CD14-positive monocyte (primary cell): ENCODE results near the gene HAGHL. TPM values are rescaled to one million over a fixed set of nuclear protein-coding genes. Genes with fewer than 3 reads are reported as not detected.

Source experiments
- DNase-seq, 3 donors: peaks; one replicate each; pipeline ENCODE4 v3.0.0-alpha.2; 2011 to 2022
- H2AFZ ChIP-seq: 2 replicates; pipeline ENCODE4 v1.6.0; 2012; ENCODE audit warnings: mild to moderate bottlenecking, low read depth, low read length, inconsistent platforms; ENCODE audit not compliant: insufficient read depth, poor library complexity, severe bottlenecking
- H3K27ac ChIP-seq, 2 donors: 1 replicate in 1 of 2; 2 replicates in 1 of 2; pipeline ENCODE4 v1.5.1; 2012 to 2013; ENCODE audit warnings: low read length in 2 of 2, control low read depth in 1 of 2, inconsistent platforms in 1 of 2, low read depth in 1 of 2, mild to moderate bottlenecking in 1 of 2
- H3K27me3 ChIP-seq, 2 donors: one replicate each; pipeline versions ENCODE4 v1.6.0 to v1.6.1; 2011 to 2013; ENCODE audit warnings: low read length in 2 of 2; ENCODE audit not compliant: control insufficient read depth in 2 of 2, insufficient read depth in 2 of 2
- H3K36me3 ChIP-seq, 2 donors: replicated peaks in 1 of 2; 1 replicate in 1 of 2; 2 replicates in 1 of 2; pipeline versions ENCODE4 v1.5.1 to v1.6.1; 2012 to 2013; ENCODE audit warnings: low read length in 2 of 2, control low read depth in 1 of 2, inconsistent platforms in 1 of 2, mild to moderate bottlenecking in 1 of 2; ENCODE audit not compliant: insufficient read depth in 2 of 2, control insufficient read depth in 1 of 2
- H3K4me1 ChIP-seq, 2 donors: 1 replicate in 1 of 2; 2 replicates in 1 of 2; pipeline versions ENCODE4 v1.5.1 to v1.6.1; 2012 to 2013; ENCODE audit warnings: low read length in 2 of 2, control low read depth in 1 of 2, inconsistent platforms in 1 of 2, mild to moderate bottlenecking in 1 of 2, moderate library complexity in 1 of 2; ENCODE audit not compliant: insufficient read depth in 2 of 2, control insufficient read depth in 1 of 2
- H3K4me2 ChIP-seq: replicated peaks from 2 replicates; pipeline ENCODE3; 2012; ENCODE audit warnings: low read length, moderate library complexity, mild to moderate bottlenecking; ENCODE audit not compliant: poor library complexity, severe bottlenecking; ENCODE audit errors: extremely low read depth
- H3K4me3 ChIP-seq, 3 experiments: fragments of 200-600 bp in 1 of 3; sonication (generic) in 1 of 3; replicated peaks in 1 of 3; 1 replicate in 2 of 3; 2 replicates in 1 of 3; pipeline ENCODE4 v1.5.1; 2011 to 2013; ENCODE audit warnings: low read length in 3 of 3, mild to moderate bottlenecking in 3 of 3, control low read depth in 2 of 3, low read depth in 2 of 3, inconsistent platforms in 1 of 3, moderate library complexity in 1 of 3
- H3K79me2 ChIP-seq: 2 replicates; pipeline ENCODE4 v1.6.0; 2012; ENCODE audit warnings: mild to moderate bottlenecking, control low read depth, inconsistent platforms, low read length, moderate library complexity; ENCODE audit not compliant: insufficient read depth
- H3K9ac ChIP-seq: 2 replicates; pipeline ENCODE4 v1.6.0; 2017; ENCODE audit warnings: low read length, mild to moderate bottlenecking; ENCODE audit not compliant: insufficient read depth, poor library complexity, severe bottlenecking
- H3K9me3 ChIP-seq, 2 donors: replicated peaks in 1 of 2; 1 replicate in 1 of 2; 2 replicates in 1 of 2; pipeline versions ENCODE4 v1.5.1 to v1.6.1; 2012 to 2013; ENCODE audit warnings: low read length in 2 of 2, control low read depth in 1 of 2; ENCODE audit not compliant: control insufficient read depth in 1 of 2, insufficient read depth in 1 of 2
- H4K20me1 ChIP-seq: 2 replicates; pipeline ENCODE4 v1.6.0; 2012; ENCODE audit warnings: mild to moderate bottlenecking, low read length, control low read depth, moderate library complexity; ENCODE audit not compliant: insufficient read depth
- H3K27ac Mint-ChIP-seq, 7 donors: one replicate each; pipeline ENCODE4 v1.8.0; 2020; ENCODE audit warnings: mild to moderate bottlenecking in 7 of 7, mixed read lengths in 7 of 7, moderate library complexity in 6 of 7, inconsistent platforms in 2 of 7
- H3K27me3 Mint-ChIP-seq, 3 donors: one replicate each; pipeline ENCODE4 v1.8.0; 2021 to 2022; ENCODE audit warnings: low read depth in 3 of 3, mild to moderate bottlenecking in 3 of 3, mixed read lengths in 3 of 3, moderate library complexity in 3 of 3, inconsistent platforms in 1 of 3
- H3K36me3 Mint-ChIP-seq, 2 donors: one replicate each; pipeline ENCODE4 v1.8.0; 2020; ENCODE audit warnings: mixed read lengths in 2 of 2, inconsistent platforms in 1 of 2, mild to moderate bottlenecking in 1 of 2
- H3K4me1 Mint-ChIP-seq: one replicate; pipeline ENCODE4 v1.8.0; 2020; ENCODE audit warnings: mild to moderate bottlenecking, mixed read lengths
- H3K4me3 Mint-ChIP-seq, 2 donors: one replicate each; pipeline ENCODE4 v1.8.0; 2020; ENCODE audit warnings: mild to moderate bottlenecking in 2 of 2, mixed read lengths in 2 of 2, moderate library complexity in 1 of 2
- H3K9me3 Mint-ChIP-seq, 7 donors: one replicate each; pipeline ENCODE4 v1.8.0; 2020 to 2022; ENCODE audit warnings: mixed read lengths in 7 of 7, mild to moderate bottlenecking in 6 of 7, moderate library complexity in 6 of 7, inconsistent platforms in 2 of 7
- CTCF ChIP-seq: fragments of 200-600 bp; IDR thresholded peaks from one replicate; pipeline ENCODE4 v1.8.0; 2022; ENCODE audit warnings: antibody characterized with exemption, mild to moderate bottlenecking
- WGBS: methylation state at CpG from one replicate; pipeline ENCODE4 v1.1.5; 2013; ENCODE audit warnings: missing lambda C conversion rate; ENCODE audit not compliant: insufficient coverage; 5-methylcytosine and 5-hydroxymethylcytosine counted together
- intact Hi-C, 2 donors: fragments of 100-400 bp; cut with micrococcal nuclease; formaldehyde crosslinking; loops; one replicate each; pipeline versions ENCODE4 v1.15.0 to v1.15.1; 2023
- polyA plus RNA-seq, 3 donors: library from polyadenylated mRNA; depleted of rRNA in 1 of 3; unstranded in 2 of 3; stranded (reverse) in 1 of 3; fragments of 300-500 nt in 2 of 3; fragments of >200 nt in 1 of 3; fragmentation: Illumina TruSeq in 2 of 3; gene quantifications; 1 replicate in 2 of 3; 2 replicates in 1 of 3; pipeline ENCODE4 v1.2.3, GENCODE V29; 2012 to 2021

The HAGHL gene
- polyA plus RNA-seq, 3 donors: 0.60 to 8.9 (median 1.5) TPM

GRCh38 chr16:708959-709358 is 17.9 kb upstream of the HAGHL start:
- Histone ChIP-seq H3K4me2 (no peak overlapping the region), H3K36me3 (no peaks in the 10 kb centered on the region), H3K79me2 (no peaks in the 10 kb centered on the region), H3K27me3 (peaks cover 3 to 68% of the 10 kb centered on the region in 2 donors), H4K20me1 (no peaks in the 10 kb centered on the region), H2AFZ (no peak overlapping the region), H3K4me1 (no peaks in the 10 kb centered on the region), H3K9ac (no peak overlapping the region), H3K9me3 (peaks cover 0 to 1% of the 10 kb centered on the region in 2 donors), H3K4me3 (no peak overlapping the region), H3K27ac (no peak overlapping the region)
- H3K4me1 Mint-ChIP-seq: no peaks in the 10 kb centered on the region
- peaks cover 0 to 5% (median 0%) of the 10 kb centered on the region in 7 donors for H3K9me3 Mint-ChIP-seq
- H3K27me3 Mint-ChIP-seq: peaks cover 48 to 74% (median 71%) of the 10 kb centered on the region in 3 donors
- H3K36me3 Mint-ChIP-seq: no peaks in the 10 kb centered on the region
- H3K27ac Mint-ChIP-seq: no peak overlapping the region
- H3K4me3 Mint-ChIP-seq: no peak overlapping the region
- DNase-seq: no peak
- TF ChIP-seq CTCF: no peak
- intact Hi-C loops: no loop called here
- WGBS: 83% methylated on average over 2 of the region's 4 CpGs

- no peaks in the 10 kb centered on the region for H3K79me2 ChIP-seq
- no peaks in the 10 kb centered on the region for H3K36me3 ChIP-seq
- Mint-ChIP-seq H3K36me3 (no peaks in the 10 kb centered on the region), H3K27me3 (peaks cover 42 to 74% (median 68%) of the 10 kb centered on the region in 3 donors), H3K9me3 (peaks cover 0 to 5% (median 0%) of the 10 kb centered on the region in 7 donors), H3K4me3 (peak overlapping the region in 1 of 2 donors; percentile 26), H3K27ac (peak overlapping the region in 1 of 7 donors; percentile 6), H3K4me1 (no peaks in the 10 kb centered on the region)
- peaks cover 3 to 67% of the 10 kb centered on the region in 2 donors for H3K27me3 ChIP-seq
- 42% methylated on average over 29 of the region's 30 CpGs for WGBS
- no peak overlapping the region for H2AFZ ChIP-seq
- no peak overlapping the region for H3K27ac ChIP-seq
- peaks cover 7 to 8% of the 10 kb centered on the region in 2 donors for H3K4me1 ChIP-seq
- DNase-seq: no peak
- no peak overlapping the region for H3K9ac ChIP-seq
- no peak for TF ChIP-seq CTCF
- H3K4me2 ChIP-seq: no peak overlapping the region
- no peaks in the 10 kb centered on the region for H3K9me3 ChIP-seq
- no peak overlapping the region for H3K4me3 ChIP-seq
- H4K20me1 ChIP-seq: no peaks in the 10 kb centered on the region
- intact Hi-C loops: loop anchor here in 1 of 2 donors (2.0 kb wide), 1 partner anchor 75 kb away; no protein-coding TSS in a partner anchor
These were observed 17.1 kb upstream of the HAGHL start for GRCh38 chr16:709566-710499.
